Left kidney (tissue), 2 donors: ENCODE measurements around the gene TPM1. TPM values are rescaled to one million over a fixed set of nuclear protein-coding genes. Genes with fewer than 3 reads are reported as not detected.

Experiments used
- DNase-seq: peaks from one replicate; pipeline ENCODE4 v3.0.0-alpha.2; 2013
- polyA plus RNA-seq: library from polyadenylated mRNA; unstranded; fragments of 120-200 nt; gene quantifications from one replicate; pipeline ENCODE4 v1.2.1, GENCODE V29; 2013; ENCODE audit not compliant: insufficient read length

The TPM1 gene
- polyA plus RNA-seq, 1 donor = 573 TPM

GRCh38 chr15:63039811-63040210, 2.7 kb upstream of the TPM1 start:
- no peak for DNase-seq

DNA sequence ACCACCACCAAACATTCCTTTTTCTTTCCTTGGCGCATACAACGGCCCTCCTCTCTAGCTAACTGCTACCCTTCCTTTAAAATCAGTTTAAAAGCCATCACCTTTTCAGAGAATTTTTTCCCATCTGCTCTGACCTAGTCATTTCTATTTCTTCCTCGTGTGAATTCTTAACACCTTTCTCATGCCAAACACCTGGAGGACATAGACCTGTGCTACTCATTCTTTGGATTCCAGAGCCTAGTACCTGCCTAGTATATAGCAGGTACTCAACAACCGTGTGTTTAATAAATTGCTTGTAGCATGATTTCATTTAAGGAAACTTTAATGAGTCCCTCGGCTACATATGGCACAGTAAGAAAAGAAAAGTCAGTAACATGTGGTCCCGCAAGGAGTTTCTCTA, 2.0 kb upstream of the TPM1 start:
- DNase-seq = no peak

- no peak for DNase-seq
Observed at GRCh38 chr15:63040954-63041353, 1.6 kb upstream of the TPM1 start.

- no peak for DNase-seq
Observed at GRCh38 chr15:63041402-63041973, 1.1 kb upstream of the TPM1 start.

DNA sequence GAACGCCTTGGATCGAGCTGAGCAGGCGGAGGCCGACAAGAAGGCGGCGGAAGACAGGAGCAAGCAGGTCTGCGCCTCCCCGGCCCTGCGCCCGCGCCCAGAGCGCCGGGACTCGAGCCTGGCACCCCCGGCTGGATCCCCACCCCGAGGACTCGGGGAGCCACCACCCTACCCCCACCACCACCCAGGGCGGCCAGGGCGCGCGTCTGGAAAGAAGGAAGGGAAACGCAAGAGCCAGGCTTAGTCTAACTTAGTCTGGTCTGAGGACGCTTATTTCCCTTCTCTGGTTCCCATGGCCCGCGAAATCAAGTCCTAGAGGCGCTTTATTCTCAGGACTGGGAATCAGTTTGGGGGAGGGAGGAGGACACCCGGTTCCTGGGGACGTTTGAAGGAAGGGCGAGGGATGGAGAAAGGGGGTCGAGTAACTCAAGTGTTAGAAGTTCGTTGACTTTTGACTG, 359 bp downstream of the TPM1 start:
- DNase-seq = no peak

GRCh38 chr15:63043335-63044076, 959 bp downstream of the TPM1 start:
- no peak for DNase-seq

- DNase-seq = no peak
Observed at GRCh38 chr15:63044077-63044644, 1.6 kb downstream of the TPM1 start.

GRCh38 chr15:63044645-63045464, 2.3 kb downstream of the TPM1 start:
- no peak for DNase-seq

DNA sequence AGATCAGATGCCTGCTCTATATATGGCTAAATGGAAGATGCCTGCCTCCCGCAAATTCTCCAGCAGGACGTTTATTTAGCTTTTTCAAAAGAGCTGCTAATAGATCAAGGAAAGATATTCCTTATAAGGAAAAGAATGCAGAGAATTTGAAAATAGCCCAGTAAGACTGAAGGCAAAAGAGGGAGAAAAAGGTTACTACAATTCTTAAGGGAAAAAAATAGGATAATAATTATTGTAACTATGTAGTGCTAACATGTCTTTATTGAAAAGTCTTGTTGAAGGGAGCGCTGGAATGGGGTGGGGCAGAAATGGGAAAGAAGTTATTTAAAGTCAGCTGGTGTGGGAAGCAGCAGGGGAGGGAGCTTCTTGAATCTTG, 2.9 kb downstream of the TPM1 start:
- no peak for DNase-seq

- no peak for DNase-seq
Observed at GRCh38 chr15:63045879-63046278, 3.3 kb downstream of the TPM1 start.

DNA sequence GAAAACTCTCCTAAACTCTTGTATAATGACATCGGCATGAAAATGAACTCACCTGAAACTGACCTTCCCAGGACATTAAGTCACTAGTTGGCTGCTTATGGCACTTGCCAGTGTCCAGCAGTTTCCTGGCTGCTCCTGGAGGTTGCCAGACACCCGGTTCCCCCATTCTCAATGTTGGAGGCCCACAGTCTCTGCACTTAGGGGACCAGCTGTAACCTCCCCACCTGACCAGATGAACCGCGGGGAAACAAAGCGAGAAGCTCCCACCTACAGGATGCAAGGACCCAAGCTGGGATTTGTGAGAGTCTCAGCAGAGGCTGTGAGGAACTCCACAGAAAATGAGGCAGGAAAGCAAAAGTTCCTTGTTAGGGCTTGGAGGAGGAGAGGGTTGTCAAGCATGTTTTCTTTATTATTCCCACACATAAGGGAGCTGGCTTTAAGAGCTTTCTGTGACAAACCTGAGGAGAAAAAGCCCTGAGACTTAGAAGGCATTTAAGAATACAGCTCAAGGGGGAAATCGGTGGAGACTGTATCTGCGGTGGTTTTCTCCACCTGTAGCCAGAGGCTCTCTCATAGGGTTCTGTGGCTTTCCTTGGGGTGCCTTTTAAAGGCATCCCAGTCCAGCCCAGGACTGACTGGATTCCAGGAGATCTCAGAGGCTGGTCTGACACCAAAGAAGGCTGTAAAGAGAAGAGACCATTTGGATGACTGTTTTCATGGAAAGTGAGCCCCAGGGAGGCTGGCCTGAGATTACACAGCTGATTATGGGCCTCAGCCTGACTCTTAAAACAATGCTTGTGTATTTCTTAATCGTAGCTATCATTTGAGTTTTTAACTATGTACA, 4.6 kb downstream of the TPM1 start:
- no peak for DNase-seq

DNA sequence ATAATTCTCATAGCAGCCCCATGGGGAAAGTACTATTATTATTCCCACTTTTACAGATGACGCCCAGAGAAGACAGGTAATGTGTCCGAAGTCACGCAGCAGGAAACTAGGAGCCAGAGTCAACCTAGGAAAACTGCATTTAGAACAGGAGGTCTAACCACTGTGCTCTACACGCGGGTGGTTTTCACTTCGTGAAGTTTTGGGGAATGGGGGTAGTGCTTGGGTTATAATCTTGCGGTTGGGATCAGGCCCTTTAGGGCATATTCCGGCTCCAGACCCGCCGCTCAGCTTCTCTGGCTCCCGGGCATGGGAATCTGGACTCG, 5.2 kb downstream of the TPM1 start:
- no peak for DNase-seq

GRCh38 chr15:63048115-63048775, 5.7 kb downstream of the TPM1 start:
- peak; percentile 91 for DNase-seq

- no peak for DNase-seq
Observed at GRCh38 chr15:63048776-63049665, 6.5 kb downstream of the TPM1 start.

GRCh38 chr15:63049783-63050371, 7.3 kb downstream of the TPM1 start:
- no peak for DNase-seq

DNA sequence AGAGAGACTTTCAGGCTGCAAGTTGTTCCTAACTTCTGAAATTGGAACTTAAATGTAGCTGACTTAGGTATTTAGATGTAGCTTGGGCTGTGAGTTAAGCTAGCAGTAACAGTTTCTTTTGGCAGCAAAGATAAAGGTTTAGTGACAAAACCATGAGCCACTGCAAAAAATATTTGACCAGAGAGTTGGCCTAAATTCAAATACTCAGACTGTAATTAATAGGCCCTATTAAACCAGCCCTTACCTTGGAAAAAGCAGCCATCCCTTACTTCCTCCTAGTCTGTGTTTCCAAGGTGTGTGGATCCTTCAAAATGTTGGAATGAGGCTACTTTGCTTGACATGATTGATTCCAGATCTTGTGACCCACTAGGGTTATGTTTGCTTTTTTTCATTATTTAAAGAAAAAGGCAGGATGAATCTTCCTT, 8.2 kb downstream of the TPM1 start:
- DNase-seq = no peak

GRCh38 chr15:63051156-63052066, 8.9 kb downstream of the TPM1 start:
- DNase-seq = no peak

DNA sequence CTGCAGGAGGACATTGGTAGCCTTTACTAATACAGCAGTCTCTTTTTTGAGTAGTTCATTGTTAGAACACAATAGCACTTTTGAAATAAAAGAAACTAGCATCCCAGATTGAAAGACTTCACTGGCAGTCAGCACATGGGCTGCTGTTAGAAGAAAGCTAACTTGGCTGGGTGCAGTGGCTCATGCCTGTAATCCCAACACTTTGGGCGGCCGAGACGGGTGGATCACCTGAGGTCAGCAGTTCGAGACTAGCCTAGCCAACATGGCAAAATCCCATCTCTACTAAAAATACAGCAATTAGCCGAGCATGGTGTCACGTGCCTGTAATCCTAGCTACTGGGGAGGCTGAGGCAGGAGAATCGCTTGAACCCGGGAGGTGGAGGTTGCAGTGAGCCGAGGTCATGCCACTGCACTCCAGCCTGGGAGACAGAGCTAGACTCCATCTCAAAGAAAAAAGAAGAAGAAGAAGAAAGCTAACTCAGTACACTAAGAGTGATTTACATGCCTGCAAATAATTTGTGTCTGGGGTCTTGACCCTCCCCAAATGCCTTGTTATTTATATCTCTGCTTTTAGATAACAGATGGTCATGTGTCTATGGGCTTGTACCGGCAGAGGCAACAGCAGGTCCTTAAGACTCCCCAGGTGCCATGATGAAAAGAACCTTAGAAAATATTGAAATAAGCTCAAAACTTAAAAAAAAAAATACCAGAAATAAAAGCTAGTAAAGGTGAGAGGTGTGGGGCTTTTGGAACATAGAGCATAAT, 9.7 kb downstream of the TPM1 start:
- no peak for DNase-seq
